ENCODE results near the gene UBE3C.
"Not testable (repeated sequence)": the region's sequence is repeated elsewhere in the genome, so short reads cannot be mapped to it uniquely, and the experiment has no call there.

Gene UBE3C

DNA sequence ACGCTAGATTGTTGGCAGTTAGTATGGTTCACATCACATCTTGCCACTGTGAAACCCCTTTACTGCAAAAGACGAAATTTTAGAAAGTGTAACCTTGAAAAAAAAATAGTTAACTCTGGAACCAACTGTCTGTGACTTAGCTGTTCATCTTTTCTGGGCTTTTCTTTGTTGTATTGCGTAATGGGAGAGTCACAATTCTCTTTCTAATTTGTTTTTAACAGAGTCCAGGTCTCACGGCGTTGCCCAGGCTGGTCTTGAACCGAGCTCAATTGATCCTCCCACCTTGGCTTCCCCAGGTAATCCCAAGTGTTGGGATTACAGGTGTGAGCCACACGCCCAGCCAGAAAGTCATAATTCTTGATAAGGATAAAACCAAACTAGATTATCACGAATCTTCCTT, 14.5 kb downstream of the UBE3C start:
- TF ChIP-seq TAF1 (IDR thresholded peaks at IDR 0.05; ENCODE audit: borderline replicate concordance, low read depth, low read length) (no peak), POLR2AphosphoS5 (IDR thresholded peaks at IDR 0.05; ENCODE audit: low read depth, low read length) (no peak), POLR2A (IDR thresholded peaks at IDR 0.05; ENCODE audit: low read depth, low read length) (no peak)
- FAIRE-seq (no peak), DNase-seq (ENCODE audit: insufficient read length) (no peak)

DNA sequence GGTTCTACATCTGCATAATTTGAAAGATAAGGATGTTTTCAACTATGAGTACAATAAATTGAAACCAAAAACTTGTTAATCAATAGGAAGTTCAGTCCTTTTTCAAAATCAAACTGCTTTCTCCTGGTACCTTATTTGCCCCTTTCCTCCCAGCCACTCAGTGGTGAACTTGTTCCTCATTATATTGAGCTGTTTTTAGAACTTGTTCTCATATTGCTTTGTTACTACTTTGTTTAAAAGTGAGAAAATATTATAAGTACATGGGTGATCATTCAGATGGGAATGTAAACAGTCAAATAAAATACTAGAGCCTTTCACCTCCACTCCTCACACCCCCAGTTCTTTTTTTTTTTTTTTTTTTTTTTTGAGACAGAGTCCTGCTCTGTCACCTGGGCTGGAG, 17.2 kb downstream of the UBE3C start:
- FAIRE-seq, result no peak
- TF ChIP-seq POLR2A (IDR thresholded peaks at IDR 0.05; ENCODE audit: low read depth, low read length), result no peak
- TF ChIP-seq TAF1 (IDR thresholded peaks at IDR 0.05; ENCODE audit: borderline replicate concordance, low read depth, low read length), result no peak
- no peak for TF ChIP-seq POLR2AphosphoS5 (IDR thresholded peaks at IDR 0.05; ENCODE audit: low read depth, low read length)
- DNase-seq (ENCODE audit: insufficient read length), result no peak

DNA sequence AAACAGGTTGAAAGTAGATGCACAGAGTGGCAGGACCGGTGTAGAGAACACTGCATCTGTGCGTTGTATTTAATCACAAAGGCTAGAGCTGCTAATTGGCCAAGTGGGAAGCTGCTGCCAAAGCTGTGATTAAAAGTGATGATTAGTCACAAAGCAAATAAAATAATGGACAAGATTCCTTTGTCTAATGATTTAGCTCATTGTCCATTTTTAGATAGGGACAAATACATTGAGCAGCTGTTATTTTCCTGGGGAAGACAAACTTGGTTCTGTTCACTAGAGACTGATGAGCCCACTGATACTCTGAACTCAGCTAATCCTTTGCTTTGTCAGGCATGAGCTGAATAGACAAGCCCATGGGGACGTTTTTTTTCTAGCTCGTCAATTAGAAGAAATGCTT, 19.7 kb downstream of the UBE3C start:
- FAIRE-seq, result no peak
- DNase-seq (ENCODE audit: insufficient read length), result no peak
- TF ChIP-seq POLR2AphosphoS5 (IDR thresholded peaks at IDR 0.05; ENCODE audit: low read depth, low read length) (no peak), POLR2A (IDR thresholded peaks at IDR 0.05; ENCODE audit: low read depth, low read length) (no peak), TAF1 (IDR thresholded peaks at IDR 0.05; ENCODE audit: borderline replicate concordance, low read depth, low read length) (no peak)

DNA sequence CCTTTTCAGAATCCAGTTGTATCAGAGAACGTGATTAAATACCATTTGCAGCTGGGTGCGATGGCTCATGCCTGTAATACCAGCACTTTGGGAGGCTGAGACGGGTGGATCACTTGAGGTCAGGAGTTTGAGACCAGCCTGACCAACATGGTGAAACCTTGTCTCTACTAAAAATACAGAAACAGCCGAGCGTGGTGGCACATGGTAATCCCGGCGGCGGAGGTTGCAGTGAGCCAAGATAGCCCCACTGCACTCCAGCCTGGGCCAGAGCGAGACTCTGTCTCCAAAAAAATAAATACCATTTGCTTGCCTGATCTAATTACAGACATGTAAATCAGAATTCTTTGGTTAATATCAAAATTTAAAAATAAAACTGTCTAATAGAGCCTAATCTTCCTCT, 20.8 kb downstream of the UBE3C start:
- DNase-seq (ENCODE audit: insufficient read length); FAIRE-seq: not testable (repeated sequence)

DNA sequence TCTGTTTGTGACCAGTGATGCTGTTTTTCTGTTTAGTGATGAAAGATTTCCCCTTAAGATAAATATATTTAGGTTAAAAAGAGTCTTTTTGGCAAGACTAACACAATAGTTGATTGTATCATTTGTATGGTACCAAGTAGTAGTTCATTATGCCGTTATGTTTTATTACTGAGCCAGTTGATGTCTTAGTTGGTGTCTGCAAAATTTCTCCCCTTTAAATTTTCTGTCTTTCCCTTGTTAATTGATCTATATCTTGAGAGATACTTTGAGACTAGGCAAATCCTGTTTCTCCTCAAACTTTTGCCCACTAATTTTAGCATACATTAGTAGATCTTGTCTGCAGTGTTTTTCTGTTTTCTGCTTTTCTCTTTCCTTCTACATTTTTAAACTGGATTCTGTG, 21.7 kb downstream of the UBE3C start:
- no peak for FAIRE-seq
- TF ChIP-seq POLR2A (IDR thresholded peaks at IDR 0.05; ENCODE audit: low read depth, low read length) (no peak), TAF1 (IDR thresholded peaks at IDR 0.05; ENCODE audit: borderline replicate concordance, low read depth, low read length) (no peak)
- DNase-seq (ENCODE audit: insufficient read length), result no peak

DNA sequence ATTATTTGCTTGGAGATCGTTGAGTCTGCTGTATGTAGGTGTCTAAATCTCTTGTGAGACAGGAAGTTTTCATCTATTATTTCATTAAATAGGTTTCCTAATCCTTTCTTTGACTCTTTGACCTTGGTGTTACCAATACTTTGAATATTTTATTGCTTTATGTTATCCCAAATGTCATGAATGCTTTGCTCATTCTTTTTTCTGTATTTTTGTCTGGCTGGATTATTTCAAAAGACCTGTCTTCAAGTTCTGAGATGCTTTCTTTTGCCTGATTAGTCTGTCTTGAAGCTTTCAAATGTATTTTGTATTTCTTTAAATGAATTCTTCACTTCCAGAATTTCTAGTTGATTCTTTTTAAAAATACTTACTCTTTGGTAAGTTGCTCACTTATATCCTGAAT, 27.3 kb downstream of the UBE3C start:
- DNase-seq (ENCODE audit: insufficient read length) (no peak), FAIRE-seq (no peak)
- TF ChIP-seq POLR2AphosphoS5 (IDR thresholded peaks at IDR 0.05; ENCODE audit: low read depth, low read length), result no peak
- no peak for TF ChIP-seq TAF1 (IDR thresholded peaks at IDR 0.05; ENCODE audit: borderline replicate concordance, low read depth, low read length)
- no peak for TF ChIP-seq POLR2A (IDR thresholded peaks at IDR 0.05; ENCODE audit: low read depth, low read length)

DNA sequence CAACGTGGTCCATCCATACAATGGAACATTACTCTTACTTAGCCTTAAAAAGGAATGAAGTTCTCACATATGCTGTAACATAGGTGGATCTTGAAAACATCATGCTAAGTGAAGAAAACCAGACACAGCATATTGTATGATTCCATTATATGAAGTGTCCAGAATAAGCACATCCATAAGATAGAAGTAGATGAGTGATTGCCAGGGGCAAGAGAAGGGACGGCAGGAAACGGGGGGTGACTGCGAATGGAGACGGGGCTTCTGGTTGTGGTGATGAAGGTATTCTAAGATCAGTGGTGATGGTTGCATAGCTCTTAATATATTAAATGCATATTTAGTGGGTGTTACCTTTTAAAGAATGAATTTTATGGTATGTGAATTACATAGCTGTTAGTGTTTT, 29.8 kb downstream of the UBE3C start:
- TF ChIP-seq POLR2A (IDR thresholded peaks at IDR 0.05; ENCODE audit: low read depth, low read length) (no peak), TAF1 (IDR thresholded peaks at IDR 0.05; ENCODE audit: borderline replicate concordance, low read depth, low read length) (no peak), POLR2AphosphoS5 (IDR thresholded peaks at IDR 0.05; ENCODE audit: low read depth, low read length) (no peak)
- FAIRE-seq (no peak), DNase-seq (ENCODE audit: insufficient read length) (no peak)

DNA sequence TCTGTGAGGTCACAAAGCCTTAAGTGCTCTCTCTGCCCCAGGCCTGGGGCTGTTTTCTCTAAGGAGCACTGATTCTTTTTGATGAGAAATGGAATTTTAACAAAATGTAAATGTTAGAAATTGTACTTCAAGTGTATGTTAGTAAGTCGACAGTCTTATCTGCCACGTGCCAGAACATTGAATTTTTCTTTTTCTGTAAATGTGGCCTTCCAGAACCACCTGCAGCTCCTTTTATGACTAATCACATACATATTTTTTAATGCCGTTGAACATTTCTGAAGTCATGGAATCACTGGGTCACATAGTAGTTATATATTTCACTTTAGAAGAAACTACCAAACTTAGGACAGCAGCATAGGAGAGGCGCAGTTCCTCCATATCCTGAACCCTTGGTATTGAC, 38.0 kb downstream of the UBE3C start:
- FAIRE-seq, result no peak
- TF ChIP-seq POLR2AphosphoS5 (IDR thresholded peaks at IDR 0.05; ENCODE audit: low read depth, low read length) (no peak), TAF1 (IDR thresholded peaks at IDR 0.05; ENCODE audit: borderline replicate concordance, low read depth, low read length) (no peak), POLR2A (IDR thresholded peaks at IDR 0.05; ENCODE audit: low read depth, low read length) (no peak)

DNA sequence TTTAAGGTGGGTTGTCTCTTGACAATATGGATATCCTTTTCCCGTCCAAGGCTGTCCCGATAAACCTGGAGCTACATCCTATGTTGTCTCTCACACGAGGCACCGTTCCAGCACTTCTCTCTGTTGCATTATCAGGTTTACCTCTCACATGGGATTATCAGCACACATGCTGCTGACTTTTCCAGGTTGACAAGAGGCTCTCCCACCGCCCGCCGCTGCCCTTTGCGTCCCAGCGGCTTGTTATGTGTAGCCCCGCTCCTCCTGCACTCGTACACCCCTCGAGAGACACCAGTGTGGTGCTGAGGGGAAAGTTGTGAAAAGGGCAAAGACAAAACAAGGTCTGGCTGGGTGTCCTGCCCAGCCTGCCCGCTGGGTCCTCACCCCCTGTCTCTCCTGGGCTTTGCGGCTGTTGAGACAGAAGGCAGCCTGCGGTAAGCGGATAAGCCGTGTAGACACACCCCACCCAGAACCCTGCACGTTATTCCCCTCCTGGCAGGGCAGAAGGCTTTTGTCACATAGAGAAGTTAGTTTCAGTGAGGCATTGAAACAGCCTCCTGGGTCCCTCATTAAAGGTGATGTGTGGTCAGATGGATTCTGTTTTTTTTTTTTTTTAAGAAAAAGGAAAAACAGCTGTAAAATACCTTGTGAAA, 38.7 kb downstream of the UBE3C start:
- TF ChIP-seq POLR2AphosphoS5 (IDR thresholded peaks at IDR 0.05; ENCODE audit: low read depth, low read length), result no peak
- no peak for TF ChIP-seq TAF1 (IDR thresholded peaks at IDR 0.05; ENCODE audit: borderline replicate concordance, low read depth, low read length)
- TF ChIP-seq POLR2A (IDR thresholded peaks at IDR 0.05; ENCODE audit: low read depth, low read length), result no peak
- FAIRE-seq, result peak; percentile 36
- DNase-seq (ENCODE audit: insufficient read length), result no peak

More for the DNA sequence above, 38.0 kb downstream of the UBE3C start:
- no peak for DNase-seq (ENCODE audit: insufficient read length)

DNA sequence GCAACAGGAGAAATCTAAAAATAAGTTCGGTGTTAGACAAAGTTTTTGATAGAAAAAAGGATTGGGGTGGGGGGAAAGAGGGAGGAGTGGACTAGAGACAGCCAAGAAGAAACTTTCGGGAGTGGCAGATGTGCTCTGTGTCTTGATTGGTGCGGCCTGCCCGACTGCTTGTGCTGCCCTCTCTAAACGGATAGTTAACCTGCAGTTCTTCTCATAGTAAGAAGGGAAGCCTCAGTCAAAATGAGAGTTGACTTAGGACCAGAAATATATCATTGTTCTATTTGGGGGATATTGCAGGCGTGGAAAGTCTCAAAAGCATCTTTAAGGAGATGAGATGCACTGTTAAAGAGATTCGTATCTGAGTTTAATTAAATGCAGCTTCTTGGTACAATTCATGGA, 39.3 kb downstream of the UBE3C start:
- DNase-seq (ENCODE audit: insufficient read length), result peak; percentile 23
- TF ChIP-seq POLR2AphosphoS5 (IDR thresholded peaks at IDR 0.05; ENCODE audit: low read depth, low read length) (no peak), TAF1 (IDR thresholded peaks at IDR 0.05; ENCODE audit: borderline replicate concordance, low read depth, low read length) (no peak), POLR2A (IDR thresholded peaks at IDR 0.05; ENCODE audit: low read depth, low read length) (no peak)
- FAIRE-seq, result no peak

DNA sequence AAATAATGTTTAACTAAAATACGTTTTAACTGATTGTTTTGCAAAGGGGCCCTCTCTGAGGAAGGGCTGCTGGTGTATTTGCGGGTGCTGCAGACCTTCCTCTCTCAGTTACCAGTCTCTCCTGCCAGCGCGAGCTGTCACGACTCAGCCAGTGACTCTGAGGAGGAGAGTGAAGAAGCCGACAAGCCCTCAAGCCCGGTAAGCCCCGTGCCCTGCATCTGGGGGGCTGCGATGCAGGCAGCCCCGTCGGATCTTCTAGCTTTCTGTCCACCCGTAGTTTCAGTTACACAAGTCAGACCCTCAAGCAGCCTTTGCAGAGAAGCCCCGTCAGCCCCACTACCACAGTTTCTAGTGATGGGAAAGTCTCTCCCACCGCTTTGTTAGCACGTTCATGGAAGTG, 45.1 kb downstream of the UBE3C start:
- DNase-seq (ENCODE audit: insufficient read length) (no peak), FAIRE-seq (no peak)
- TF ChIP-seq POLR2A (IDR thresholded peaks at IDR 0.05; ENCODE audit: low read depth, low read length) (no peak), TAF1 (IDR thresholded peaks at IDR 0.05; ENCODE audit: borderline replicate concordance, low read depth, low read length) (no peak), POLR2AphosphoS5 (IDR thresholded peaks at IDR 0.05; ENCODE audit: low read depth, low read length) (no peak)

DNA sequence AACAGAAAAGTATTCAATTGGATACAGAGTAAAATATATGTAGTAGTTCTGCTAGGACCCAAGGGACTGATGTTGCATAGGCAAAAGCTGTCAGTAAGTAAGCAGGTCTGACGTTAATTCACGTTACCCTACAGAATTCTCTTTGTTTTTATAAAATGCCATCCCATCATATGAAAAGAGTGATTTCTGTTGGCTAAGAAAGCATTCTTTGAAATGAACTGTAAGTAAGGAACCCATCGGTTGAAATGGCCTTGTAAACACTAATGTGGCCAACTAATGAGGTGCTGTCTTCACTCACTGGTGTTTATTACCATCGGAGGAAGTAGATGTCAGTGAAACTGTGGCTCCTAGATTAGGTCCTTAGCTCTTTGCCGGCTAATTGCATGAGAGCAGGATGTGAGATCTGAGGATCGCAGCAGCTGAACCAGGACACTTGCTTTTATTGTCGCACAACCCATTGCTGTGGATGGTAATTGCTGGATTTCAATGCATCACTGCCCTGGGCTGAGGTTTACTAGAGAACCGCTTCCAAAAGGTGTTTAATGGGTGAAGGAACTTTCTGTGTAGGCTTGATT, 49.5 kb downstream of the UBE3C start:
- no peak for DNase-seq (ENCODE audit: insufficient read length)
- TF ChIP-seq POLR2A (IDR thresholded peaks at IDR 0.05; ENCODE audit: low read depth, low read length) (no peak), POLR2AphosphoS5 (IDR thresholded peaks at IDR 0.05; ENCODE audit: low read depth, low read length) (no peak), TAF1 (IDR thresholded peaks at IDR 0.05; ENCODE audit: borderline replicate concordance, low read depth, low read length) (no peak)
- no peak for FAIRE-seq
